Esophagus muscularis mucosa (tissue), 4 donors: ENCODE results near the gene CDH26.

Experiments
- EP300 ChIP-seq: sonication (generic); formaldehyde crosslinking; IDR thresholded peaks from one replicate; pipeline ENCODE4 v1.6.1; 2017; ENCODE audit warnings: antibody characterized with exemption
- POLR2A ChIP-seq: fragments of 450-650 bp; IDR thresholded peaks from one replicate; pipeline ENCODE4 v1.6.1; 2017; ENCODE audit warnings: antibody characterized with exemption, moderate library complexity, mild to moderate bottlenecking, low read depth
- POLR2AphosphoS5 ChIP-seq, 2 donors: sonication (generic); formaldehyde crosslinking; IDR thresholded peaks; one replicate each; pipeline ENCODE4 v1.6.1; 2017; ENCODE audit warnings: antibody characterized with exemption in 2 of 2
- TF ChIP-seq, protein P1 (sequence below), 3 experiments: fragments of 200-600 bp in 2 of 3; fragments of 450-650 bp in 1 of 3; sonication (generic) in 2 of 3; IDR thresholded peaks; one replicate each; pipeline ENCODE4 v1.5.1; 2017 to 2019; ENCODE audit warnings: antibody characterized with exemption in 3 of 3, mild to moderate bottlenecking in 2 of 3, moderate library complexity in 1 of 3

DNA sequence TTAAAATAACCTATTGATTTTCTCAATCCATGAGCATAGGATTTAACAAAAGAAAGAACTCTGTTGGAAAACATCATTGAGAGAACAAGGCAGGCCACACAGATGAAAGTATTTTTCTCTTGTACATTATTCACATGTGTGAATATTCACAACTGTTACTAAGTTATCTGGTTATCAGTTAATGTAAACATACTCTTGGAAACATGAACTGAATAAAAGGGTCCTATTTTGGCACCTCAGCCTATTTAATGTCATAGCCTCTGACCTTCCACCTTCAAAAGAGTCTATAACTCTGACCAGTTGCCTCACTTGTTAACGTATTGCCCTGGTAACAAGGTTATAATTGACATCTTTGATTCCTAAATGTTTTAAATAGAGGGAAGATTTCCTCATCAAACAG lies 32.9 kb upstream of the CDH26 start:
- TF ChIP-seq, protein P1, sequence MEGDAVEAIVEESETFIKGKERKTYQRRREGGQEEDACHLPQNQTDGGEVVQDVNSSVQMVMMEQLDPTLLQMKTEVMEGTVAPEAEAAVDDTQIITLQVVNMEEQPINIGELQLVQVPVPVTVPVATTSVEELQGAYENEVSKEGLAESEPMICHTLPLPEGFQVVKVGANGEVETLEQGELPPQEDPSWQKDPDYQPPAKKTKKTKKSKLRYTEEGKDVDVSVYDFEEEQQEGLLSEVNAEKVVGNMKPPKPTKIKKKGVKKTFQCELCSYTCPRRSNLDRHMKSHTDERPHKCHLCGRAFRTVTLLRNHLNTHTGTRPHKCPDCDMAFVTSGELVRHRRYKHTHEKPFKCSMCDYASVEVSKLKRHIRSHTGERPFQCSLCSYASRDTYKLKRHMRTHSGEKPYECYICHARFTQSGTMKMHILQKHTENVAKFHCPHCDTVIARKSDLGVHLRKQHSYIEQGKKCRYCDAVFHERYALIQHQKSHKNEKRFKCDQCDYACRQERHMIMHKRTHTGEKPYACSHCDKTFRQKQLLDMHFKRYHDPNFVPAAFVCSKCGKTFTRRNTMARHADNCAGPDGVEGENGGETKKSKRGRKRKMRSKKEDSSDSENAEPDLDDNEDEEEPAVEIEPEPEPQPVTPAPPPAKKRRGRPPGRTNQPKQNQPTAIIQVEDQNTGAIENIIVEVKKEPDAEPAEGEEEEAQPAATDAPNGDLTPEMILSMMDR (IDR thresholded peaks at IDR 0.05), result no peak
- no peak for TF ChIP-seq EP300
- TF ChIP-seq POLR2A, result no peak
- TF ChIP-seq POLR2AphosphoS5 (IDR thresholded peaks at IDR 0.05), result no peak
